Activated naive CD8-positive, alpha-beta T cell treated with anti-CD3 and anti-CD28 coated beads for 36 hours (primary cell): ENCODE results near the gene CLSTN1. TPM values are rescaled to one million over a fixed set of nuclear protein-coding genes. Genes with fewer than 3 reads are reported as not detected.
A peak's percentile ranks its signal among the peaks of the same experiment; 100 is the strongest.

Source experiments
- DNase-seq: peaks from one replicate; pipeline ENCODE4 v3.0.0; 2021
- H3K27ac Mint-ChIP-seq: one replicate; pipeline ENCODE4 v1.8.0; 2022; ENCODE audit warnings: mild to moderate bottlenecking, moderate library complexity, mixed read lengths
- H3K27me3 Mint-ChIP-seq: one replicate; pipeline ENCODE4 v1.8.0; 2022; ENCODE audit warnings: mild to moderate bottlenecking, mixed read lengths
- H3K36me3 Mint-ChIP-seq: one replicate; pipeline ENCODE4 v1.8.0; 2021; ENCODE audit warnings: mild to moderate bottlenecking, mixed read lengths
- H3K4me1 Mint-ChIP-seq: one replicate; pipeline ENCODE4 v1.8.0; 2021; ENCODE audit warnings: mixed read lengths
- H3K4me3 Mint-ChIP-seq: one replicate; pipeline ENCODE4 v1.8.0; 2022; ENCODE audit warnings: mild to moderate bottlenecking, moderate library complexity, mixed read lengths
- H3K9me3 Mint-ChIP-seq: one replicate; pipeline ENCODE4 v1.8.0; 2022; ENCODE audit warnings: mixed read lengths
- total RNA-seq, 2 experiments: library from RNA; stranded (reverse); gene quantifications; one replicate each; pipeline ENCODE4 v1.2.3, GENCODE V29; 2021

Gene CLSTN1
- total RNA-seq, 2 experiments from 2014 or later, result 30.4 to 31.0 TPM

- Mint-ChIP-seq H3K27ac (peak overlapping the region; percentile 42), H3K4me3 (no peak overlapping the region), H3K36me3 (peaks cover 64% of the 10 kb centered on the region), H3K27me3 (no peaks in the 10 kb centered on the region), H3K4me1 (peaks cover 60% of the 10 kb centered on the region), H3K9me3 (peaks cover 9% of the 10 kb centered on the region)
- DNase-seq, result no peak
Measured at GRCh38 chr1:9701665-9702064, 122.1 kb downstream of the CLSTN1 start.

GRCh38 chr1:9700340-9700739 is 123.4 kb downstream of the CLSTN1 start:
- Mint-ChIP-seq H3K36me3 (peaks cover 60% of the 10 kb centered on the region), H3K4me1 (peaks cover 53% of the 10 kb centered on the region), H3K27me3 (no peaks in the 10 kb centered on the region), H3K27ac (peak overlapping the region; percentile 23), H3K4me3 (no peak overlapping the region), H3K9me3 (peaks cover 9% of the 10 kb centered on the region)
- no peak for DNase-seq

GRCh38 chr1:9699361-9699760 is 124.4 kb downstream of the CLSTN1 start:
- peaks cover 8% of the 10 kb centered on the region for H3K9me3 Mint-ChIP-seq
- no peaks in the 10 kb centered on the region for H3K27me3 Mint-ChIP-seq
- H3K27ac Mint-ChIP-seq, result peak overlapping the region; percentile 9
- no peak overlapping the region for H3K4me3 Mint-ChIP-seq
- peaks cover 62% of the 10 kb centered on the region for H3K36me3 Mint-ChIP-seq
- DNase-seq, result no peak
- H3K4me1 Mint-ChIP-seq, result peaks cover 52% of the 10 kb centered on the region

- H3K4me1 Mint-ChIP-seq, result peaks cover 48% of the 10 kb centered on the region
- H3K36me3 Mint-ChIP-seq, result peaks cover 56% of the 10 kb centered on the region
- peak overlapping the region; percentile 76 for H3K27ac Mint-ChIP-seq
Measured at GRCh38 chr1:9696793-9697192, 127.0 kb downstream of the CLSTN1 start.

GRCh38 chr1:9691691-9692090 is 132.1 kb downstream of the CLSTN1 start:
- Mint-ChIP-seq H3K4me3 (peak overlapping the region; percentile 93), H3K27ac (peak overlapping the region; percentile 94), H3K9me3 (no peaks in the 10 kb centered on the region), H3K36me3 (peaks cover 51% of the 10 kb centered on the region), H3K4me1 (peaks cover 66% of the 10 kb centered on the region), H3K27me3 (no peaks in the 10 kb centered on the region)
- DNase-seq, result no peak

More at GRCh38 chr1:9696793-9697192, 127.0 kb downstream of the CLSTN1 start:
- H3K4me3 Mint-ChIP-seq, result no peak overlapping the region
- DNase-seq, result no peak
- no peaks in the 10 kb centered on the region for H3K27me3 Mint-ChIP-seq
- H3K9me3 Mint-ChIP-seq, result no peaks in the 10 kb centered on the region

- Mint-ChIP-seq H3K4me3 (peak overlapping the region; percentile 93), H3K27ac (peak overlapping the region; percentile 94), H3K4me1 (peaks cover 72% of the 10 kb centered on the region), H3K36me3 (peaks cover 48% of the 10 kb centered on the region), H3K27me3 (no peaks in the 10 kb centered on the region), H3K9me3 (no peaks in the 10 kb centered on the region)
- DNase-seq, result peak; percentile 53
Measured at GRCh38 chr1:9691108-9691445, 132.7 kb downstream of the CLSTN1 start.

- no peaks in the 10 kb centered on the region for H3K9me3 Mint-ChIP-seq
- H3K4me1 Mint-ChIP-seq, result peaks cover 77% of the 10 kb centered on the region
- peak overlapping the region; percentile 94 for H3K27ac Mint-ChIP-seq
- no peak for DNase-seq
- no peaks in the 10 kb centered on the region for H3K27me3 Mint-ChIP-seq
- H3K36me3 Mint-ChIP-seq, result peaks cover 48% of the 10 kb centered on the region
- peak overlapping the region; percentile 93 for H3K4me3 Mint-ChIP-seq
Measured at GRCh38 chr1:9690440-9691107, 133.2 kb downstream of the CLSTN1 start.

- H3K36me3 Mint-ChIP-seq, result peaks cover 44% of the 10 kb centered on the region
- peak overlapping the region; percentile 94 for H3K27ac Mint-ChIP-seq
- no peaks in the 10 kb centered on the region for H3K27me3 Mint-ChIP-seq
- peak; percentile 44 for DNase-seq
- peak overlapping the region; percentile 93 for H3K4me3 Mint-ChIP-seq
- H3K4me1 Mint-ChIP-seq, result peaks cover 73% of the 10 kb centered on the region
- H3K9me3 Mint-ChIP-seq, result no peaks in the 10 kb centered on the region
Measured at GRCh38 chr1:9689971-9690381, 133.8 kb downstream of the CLSTN1 start.

GRCh38 chr1:9689011-9689706 is 134.6 kb downstream of the CLSTN1 start:
- no peaks in the 10 kb centered on the region for H3K9me3 Mint-ChIP-seq
- peak; percentile 88 for DNase-seq
- H3K27ac Mint-ChIP-seq, result peak overlapping the region; percentile 95
- no peaks in the 10 kb centered on the region for H3K27me3 Mint-ChIP-seq
- peak overlapping the region; percentile 79 for H3K4me3 Mint-ChIP-seq
- peaks cover 73% of the 10 kb centered on the region for H3K4me1 Mint-ChIP-seq
- H3K36me3 Mint-ChIP-seq, result peaks cover 39% of the 10 kb centered on the region

GRCh38 chr1:9688599-9688998 is 135.2 kb downstream of the CLSTN1 start:
- H3K36me3 Mint-ChIP-seq, result peaks cover 39% of the 10 kb centered on the region

GRCh38 chr1:9687874-9688582 is 135.7 kb downstream of the CLSTN1 start:
- DNase-seq, result peak; percentile 33
- Mint-ChIP-seq H3K4me3 (peak overlapping the region; percentile 79), H3K4me1 (peaks cover 75% of the 10 kb centered on the region), H3K9me3 (no peaks in the 10 kb centered on the region), H3K27me3 (no peaks in the 10 kb centered on the region), H3K36me3 (peaks cover 40% of the 10 kb centered on the region), H3K27ac (peak overlapping the region; percentile 95)

More at GRCh38 chr1:9688599-9688998, 135.2 kb downstream of the CLSTN1 start:
- no peak for DNase-seq
- Mint-ChIP-seq H3K9me3 (no peaks in the 10 kb centered on the region), H3K27ac (peak overlapping the region; percentile 95), H3K27me3 (no peaks in the 10 kb centered on the region), H3K4me3 (peak overlapping the region; percentile 79), H3K4me1 (peaks cover 73% of the 10 kb centered on the region)

- Mint-ChIP-seq H3K4me3 (peak overlapping the region; percentile 79), H3K4me1 (peaks cover 71% of the 10 kb centered on the region), H3K27ac (peak overlapping the region; percentile 95), H3K36me3 (peaks cover 38% of the 10 kb centered on the region), H3K9me3 (no peaks in the 10 kb centered on the region), H3K27me3 (no peaks in the 10 kb centered on the region)
- DNase-seq, result peak; percentile 83
Measured at GRCh38 chr1:9687120-9687873, 136.5 kb downstream of the CLSTN1 start.

GRCh38 chr1:9684801-9685200 is 139.0 kb downstream of the CLSTN1 start:
- Mint-ChIP-seq H3K9me3 (no peaks in the 10 kb centered on the region), H3K27me3 (no peaks in the 10 kb centered on the region), H3K4me3 (no peak overlapping the region), H3K4me1 (peaks cover 58% of the 10 kb centered on the region), H3K36me3 (peaks cover 34% of the 10 kb centered on the region), H3K27ac (peak overlapping the region; percentile 4)
- DNase-seq, result no peak

GRCh38 chr1:9680828-9681227 is 142.9 kb downstream of the CLSTN1 start:
- H3K4me1 Mint-ChIP-seq, result peaks cover 56% of the 10 kb centered on the region
- H3K27me3 Mint-ChIP-seq, result no peaks in the 10 kb centered on the region
- DNase-seq, result no peak
- H3K36me3 Mint-ChIP-seq, result peaks cover 58% of the 10 kb centered on the region
- H3K4me3 Mint-ChIP-seq, result no peak overlapping the region
- H3K9me3 Mint-ChIP-seq, result peaks cover 2% of the 10 kb centered on the region
- peak overlapping the region; percentile 57 for H3K27ac Mint-ChIP-seq

- Mint-ChIP-seq H3K27me3 (no peaks in the 10 kb centered on the region), H3K36me3 (peaks cover 61% of the 10 kb centered on the region), H3K4me3 (no peak overlapping the region), H3K4me1 (peaks cover 53% of the 10 kb centered on the region), H3K27ac (no peak overlapping the region), H3K9me3 (peaks cover 2% of the 10 kb centered on the region)
- no peak for DNase-seq
Measured at GRCh38 chr1:9680091-9680490, 143.7 kb downstream of the CLSTN1 start.
